ENCODE results near the gene DSC3.
A peak's percentile ranks its signal among the peaks of the same experiment; 100 is the strongest.

DSC3 gene

DNA sequence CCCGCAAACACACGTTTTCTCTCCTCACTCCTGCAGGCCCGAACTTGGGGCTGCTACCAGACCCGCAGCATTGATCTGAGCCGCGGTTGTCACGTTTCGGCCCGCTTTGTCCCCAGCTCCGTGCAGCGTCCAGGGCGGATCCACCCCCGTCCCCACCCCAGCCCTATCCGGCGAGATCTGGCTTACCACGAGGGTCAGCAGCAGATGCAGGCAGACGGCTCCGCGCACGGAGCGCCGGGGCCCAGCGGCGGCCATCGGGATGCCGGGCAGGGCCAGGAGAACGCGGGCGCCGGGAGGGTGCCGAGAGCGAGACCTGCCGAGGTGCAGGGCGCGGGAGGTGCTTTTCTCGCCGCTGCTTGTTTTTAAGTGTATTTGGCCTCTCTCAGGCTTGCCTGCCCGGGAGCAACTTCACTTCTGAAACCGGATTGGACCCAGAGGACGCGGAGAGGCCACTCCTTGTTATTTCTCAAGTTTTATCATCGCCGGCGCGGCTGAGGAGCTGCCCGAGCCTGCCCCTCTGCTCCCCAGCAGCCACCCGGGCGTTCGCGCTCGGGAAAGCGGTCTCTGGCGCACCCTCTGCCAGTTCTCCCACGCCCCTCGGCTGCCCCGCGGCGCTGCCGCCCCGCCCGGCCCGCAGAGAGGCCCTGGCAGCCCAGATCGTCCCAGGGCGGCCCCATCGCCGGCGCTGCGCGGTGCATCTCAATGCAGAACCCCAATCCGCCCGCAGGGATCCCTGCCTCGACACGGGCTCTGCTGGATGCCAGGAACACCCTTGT is at the start of gene DSC3:
Gene DSC3 (minus strand): TSS at position 337 of the 776 bp plus-strand sequence. CDS start 82 bp downstream, at position 255.
- peak; percentile 14 for DNase-seq

DNA sequence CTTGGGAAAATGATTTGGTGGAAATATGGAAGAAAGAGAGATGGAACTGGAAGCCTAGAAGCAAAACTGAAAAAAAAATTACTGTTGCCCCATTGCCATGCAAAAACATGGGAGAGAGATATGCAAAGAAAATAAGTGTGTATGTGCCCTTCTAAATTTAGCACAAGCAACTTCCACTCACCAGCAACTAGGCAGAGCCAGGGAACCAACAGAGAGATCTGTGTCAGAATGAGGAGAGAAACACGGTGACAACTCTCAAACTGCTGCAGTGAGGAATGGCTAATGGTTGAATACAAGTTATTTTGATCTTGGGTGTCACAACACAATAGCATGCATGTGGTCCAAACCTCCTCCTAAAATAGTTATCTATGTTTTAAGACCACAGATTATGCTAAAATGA is 48.8 kb upstream of the DSC3 start:
- no peak for DNase-seq

DNA sequence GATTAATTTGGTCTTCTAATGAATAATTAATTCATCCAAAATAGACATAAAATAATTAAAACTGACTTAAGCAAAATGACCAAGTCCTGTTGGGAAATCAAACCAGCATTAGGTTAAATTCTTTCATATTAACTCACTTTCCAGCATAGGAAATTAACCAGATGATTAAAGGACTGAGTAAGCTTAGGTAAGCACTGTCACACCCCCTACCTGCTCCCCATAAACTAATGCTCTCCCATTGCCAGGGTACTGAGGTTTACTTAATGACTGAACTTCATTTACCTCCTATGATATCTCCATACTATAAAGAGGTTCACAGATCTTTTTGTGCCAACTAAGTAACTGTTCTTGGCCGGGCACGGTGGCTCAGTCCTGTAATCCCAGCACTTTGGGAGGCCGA is 46.0 kb upstream of the DSC3 start:
- no peak for DNase-seq

DNA sequence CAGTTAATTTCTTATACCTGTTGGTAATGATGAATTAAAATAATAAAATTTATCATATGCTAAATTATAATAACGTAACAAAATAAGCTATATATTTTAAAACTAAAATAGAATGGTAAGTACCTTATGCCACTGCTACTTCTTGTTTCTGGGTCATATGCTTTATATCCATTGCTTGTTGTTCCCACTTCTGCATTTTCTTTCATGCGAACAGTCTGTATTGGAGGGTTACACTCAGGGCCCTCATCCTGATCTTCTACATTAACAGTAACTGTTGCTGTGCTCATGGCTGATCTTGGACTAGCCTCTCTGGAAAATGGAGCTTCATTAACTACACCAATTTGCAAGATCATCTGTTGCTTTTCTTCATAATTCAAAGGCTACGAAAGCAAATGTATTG is 37.4 kb upstream of the DSC3 start:
- DNase-seq, result no peak

DNA sequence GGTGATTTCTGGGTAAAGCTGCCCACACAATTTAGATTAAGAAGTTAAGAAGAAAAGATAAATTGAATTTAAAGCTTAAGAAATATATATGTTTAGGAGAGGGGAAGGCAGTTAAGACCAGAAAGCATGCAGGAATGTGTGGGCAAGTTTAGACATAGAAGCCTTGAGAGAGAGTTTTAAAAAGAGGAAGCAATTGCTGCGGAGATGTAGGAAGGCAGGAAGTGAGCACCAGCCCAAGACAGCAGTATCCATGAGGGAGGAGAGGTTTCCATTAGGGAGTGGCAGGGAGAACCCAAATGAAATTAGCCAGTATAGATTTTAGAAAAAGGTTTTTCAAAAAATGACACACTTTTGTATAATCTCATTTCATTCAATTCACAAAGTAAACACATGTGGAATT is 35.3 kb upstream of the DSC3 start:
- no peak for DNase-seq

DNA sequence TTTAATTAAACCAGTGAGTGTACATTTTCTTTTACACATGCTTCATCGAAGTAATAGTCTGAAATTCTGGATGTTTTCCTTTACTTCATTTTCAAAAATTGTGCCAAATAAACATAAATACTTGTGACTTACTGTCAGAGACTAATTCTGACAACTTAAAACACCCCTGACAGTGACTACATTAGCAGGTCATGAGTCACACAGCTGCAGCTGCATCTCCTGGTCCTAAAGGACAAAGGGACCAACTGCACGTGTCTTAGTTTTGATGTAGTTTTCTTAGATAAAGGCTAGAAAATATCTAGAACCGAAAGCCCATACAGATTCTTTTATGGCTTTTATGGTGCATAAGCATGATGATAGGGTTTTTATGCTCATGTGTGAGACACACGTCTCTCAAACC is 29.6 kb upstream of the DSC3 start:
- DNase-seq, result no peak

DNA sequence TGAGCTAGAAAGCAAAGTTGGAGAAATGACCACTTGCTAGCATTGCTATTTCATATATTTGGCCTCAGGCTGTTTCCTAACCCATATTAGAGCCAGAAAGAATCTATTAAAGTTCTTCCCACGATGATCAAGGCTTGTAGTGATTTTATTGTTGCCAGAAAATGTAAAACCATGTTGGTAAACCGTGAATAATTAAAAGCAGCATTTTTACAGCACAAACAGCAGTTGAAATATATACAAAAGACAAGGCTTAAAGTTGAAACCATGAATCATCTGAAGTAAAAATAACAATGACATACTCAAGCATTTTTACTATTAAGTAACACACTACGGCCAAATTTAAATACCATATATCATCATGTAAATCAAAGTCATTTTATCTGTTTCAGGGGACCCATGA is 27.7 kb upstream of the DSC3 start:
- DNase-seq, result no peak

DNA sequence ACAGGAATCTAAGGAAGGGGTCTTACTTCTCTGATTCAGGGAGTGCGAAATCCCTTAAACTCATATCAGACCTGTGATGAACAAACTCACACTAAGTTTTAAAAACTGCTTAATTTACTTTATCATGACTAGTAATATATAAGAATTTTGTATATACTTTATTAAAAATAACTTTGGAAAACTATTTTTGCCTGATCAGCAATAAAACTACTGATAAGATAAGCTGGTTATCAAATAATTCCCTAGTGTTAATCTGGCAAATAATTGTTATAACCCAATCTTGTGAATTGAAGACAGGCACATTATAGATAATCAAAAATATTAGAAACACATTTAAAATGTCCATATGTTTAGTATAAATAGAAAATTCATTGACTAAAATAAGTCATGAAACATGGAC is 23.7 kb upstream of the DSC3 start:
- DNase-seq, result no peak

DNA sequence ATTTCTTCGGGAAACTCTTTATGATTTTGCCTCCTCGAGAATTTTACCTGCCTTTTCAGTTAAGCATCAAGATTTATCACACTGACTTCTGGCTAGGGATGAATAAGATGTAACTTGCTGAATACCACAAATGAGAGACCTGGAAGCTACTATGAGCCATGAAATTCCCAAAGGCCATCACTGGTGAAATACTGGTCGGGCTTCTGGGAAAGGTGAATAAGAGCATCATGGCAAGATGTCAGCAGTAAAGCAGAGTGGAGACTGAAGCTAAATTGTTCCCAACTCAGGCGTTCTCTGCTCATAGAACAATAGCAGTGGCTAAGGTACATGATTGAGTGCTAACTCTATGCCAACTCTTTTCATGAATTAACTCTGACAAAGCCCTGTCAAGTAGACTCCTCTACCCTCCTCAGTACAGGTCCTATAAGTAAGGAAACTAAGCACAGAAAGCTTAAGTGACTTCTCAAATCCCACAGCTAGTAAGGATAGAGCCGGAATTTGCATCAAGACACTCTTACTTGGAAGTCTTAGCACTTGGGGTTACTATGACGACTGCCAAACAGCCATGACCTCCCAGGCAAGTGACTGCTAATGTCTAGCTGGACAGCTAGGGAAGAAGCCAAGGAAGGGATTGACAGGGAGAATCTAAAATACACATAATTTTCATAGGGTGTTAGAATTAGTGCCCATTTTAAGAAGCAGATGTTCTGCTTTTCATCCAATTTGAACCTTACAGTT is 22.7 kb upstream of the DSC3 start:
- no peak for DNase-seq

DNA sequence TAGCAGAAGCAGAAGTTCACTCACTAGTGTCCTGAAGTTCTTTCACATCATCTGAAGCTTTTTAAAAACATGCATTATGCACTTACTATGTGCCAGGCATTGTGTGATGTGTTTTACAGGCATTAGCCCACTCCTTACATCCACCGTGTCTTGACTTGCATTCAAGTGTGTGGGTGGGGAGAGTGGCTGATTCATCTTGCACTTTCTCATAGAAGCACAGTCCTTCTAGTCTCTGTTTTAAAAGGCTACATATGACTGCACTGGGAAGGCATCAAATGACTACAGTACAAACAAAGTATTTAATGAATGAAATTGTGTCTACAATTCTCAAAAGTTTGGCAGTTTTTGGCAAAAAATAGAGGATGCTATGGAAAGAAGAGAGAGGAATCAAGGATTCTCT is 21.6 kb upstream of the DSC3 start:
- DNase-seq, result peak; percentile 11

DNA sequence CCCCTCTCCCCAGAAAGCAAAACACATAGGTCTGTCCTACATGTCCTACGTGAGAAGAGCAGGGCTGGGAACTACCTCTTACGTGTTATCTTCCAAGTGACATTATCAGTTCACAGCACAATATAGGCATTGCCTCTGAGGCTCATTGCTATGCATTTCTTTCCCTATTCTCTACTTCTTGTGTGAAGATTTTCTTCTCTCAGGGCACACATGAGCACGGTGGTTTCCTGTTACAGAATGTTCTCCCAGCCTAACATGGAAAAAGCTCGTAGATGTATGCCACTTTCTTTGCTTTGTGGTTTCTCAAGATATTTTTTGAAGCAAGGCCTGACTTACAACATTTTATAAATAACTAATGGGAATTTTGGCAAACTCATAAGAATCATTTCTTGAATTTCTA is 19.4 kb upstream of the DSC3 start:
- no peak for DNase-seq

DNA sequence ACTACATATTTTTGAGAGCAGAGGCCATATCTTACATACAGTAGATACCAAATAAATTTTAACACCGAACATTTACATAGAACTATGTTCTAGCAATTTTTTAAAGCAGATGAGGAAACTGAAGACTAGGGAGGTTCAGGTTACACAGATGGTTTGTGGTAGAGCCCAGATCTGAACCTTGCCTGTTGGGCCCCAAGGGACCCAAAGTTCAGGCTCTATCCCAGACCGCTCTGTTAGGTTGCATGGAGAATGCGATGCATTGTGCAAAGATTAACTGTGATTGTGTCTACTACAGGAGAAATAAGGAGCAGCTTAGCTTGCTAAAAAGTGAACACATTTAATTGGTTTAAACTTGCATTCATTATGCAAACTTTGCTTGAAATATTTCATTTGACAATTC is 16.4 kb upstream of the DSC3 start:
- DNase-seq, result no peak

DNA sequence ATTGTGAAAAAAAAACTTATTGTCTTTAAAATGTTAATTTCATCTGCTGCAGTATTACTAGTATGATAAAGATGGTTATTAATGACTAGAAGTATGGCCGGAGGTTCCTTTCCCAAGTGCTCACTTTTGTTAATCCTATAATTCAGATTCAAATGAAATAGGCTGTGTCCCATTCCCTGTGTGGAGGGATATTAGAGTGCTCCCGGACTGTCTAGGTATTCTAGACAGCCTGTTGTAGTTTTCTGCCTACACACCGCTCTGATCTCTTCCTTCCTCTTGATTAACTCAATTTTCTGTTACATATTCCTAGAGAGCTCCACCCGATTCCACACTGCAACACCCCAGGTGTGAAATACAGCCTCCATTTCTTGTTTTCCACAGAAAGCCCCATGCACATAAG is 15.4 kb upstream of the DSC3 start:
- no peak for DNase-seq

DNA sequence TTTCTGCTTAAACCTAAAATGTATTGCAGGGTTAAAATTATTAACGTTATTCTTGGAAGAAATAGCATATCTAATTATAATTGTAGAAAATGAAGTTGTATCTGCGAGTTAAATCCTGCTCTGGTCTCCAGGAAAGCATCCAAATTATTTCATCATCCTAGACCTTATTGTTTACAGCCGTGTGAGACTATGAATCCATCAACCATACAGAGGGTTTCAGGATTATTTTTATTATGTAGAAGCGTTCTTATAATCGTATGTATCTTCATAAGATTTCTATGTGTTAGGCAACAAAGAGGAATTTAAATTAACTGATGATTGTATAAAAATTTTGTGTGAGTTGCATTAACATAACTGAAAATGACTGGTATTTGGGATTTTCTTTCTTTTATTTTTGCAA is 14.5 kb upstream of the DSC3 start:
- DNase-seq, result no peak

DNA sequence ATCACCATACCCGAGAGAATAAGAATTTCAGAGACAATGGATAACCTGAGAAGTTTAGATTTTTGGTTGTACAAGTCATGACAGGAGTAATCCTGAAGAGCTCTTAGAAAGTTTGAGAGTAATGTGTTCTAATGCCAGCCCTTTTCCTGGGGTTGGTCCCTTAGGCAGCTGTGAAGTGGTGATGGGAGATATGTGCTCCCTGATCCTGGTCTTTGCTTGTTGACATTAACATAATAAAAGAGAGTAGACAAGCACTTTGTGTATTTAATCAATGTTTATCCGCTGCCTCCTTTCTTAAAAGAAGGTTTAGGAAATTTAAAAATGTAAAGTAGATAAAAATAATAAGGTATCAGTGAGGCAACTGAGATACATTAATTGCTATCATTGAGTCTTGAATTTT is 13.8 kb upstream of the DSC3 start:
- DNase-seq, result no peak

DNA sequence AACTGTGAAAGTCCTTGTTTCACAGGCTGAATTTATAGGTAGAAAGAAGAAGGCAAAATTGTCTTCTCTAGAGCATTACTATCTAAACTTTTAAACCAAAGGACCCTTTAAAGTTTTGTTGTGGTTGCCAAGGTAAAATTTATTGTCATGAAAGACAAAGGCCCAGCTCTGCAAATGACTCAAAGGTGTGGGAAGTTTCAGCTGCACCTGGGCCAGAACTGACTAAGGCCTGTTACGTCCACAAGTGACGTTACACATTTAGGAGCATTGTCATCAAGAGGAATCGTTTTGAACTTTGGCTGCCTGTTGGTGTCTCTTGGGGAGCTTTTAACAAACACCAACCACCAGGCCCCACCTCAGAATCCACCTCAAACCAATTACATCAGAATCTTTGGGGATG is 8.1 kb upstream of the DSC3 start:
- DNase-seq, result no peak

DNA sequence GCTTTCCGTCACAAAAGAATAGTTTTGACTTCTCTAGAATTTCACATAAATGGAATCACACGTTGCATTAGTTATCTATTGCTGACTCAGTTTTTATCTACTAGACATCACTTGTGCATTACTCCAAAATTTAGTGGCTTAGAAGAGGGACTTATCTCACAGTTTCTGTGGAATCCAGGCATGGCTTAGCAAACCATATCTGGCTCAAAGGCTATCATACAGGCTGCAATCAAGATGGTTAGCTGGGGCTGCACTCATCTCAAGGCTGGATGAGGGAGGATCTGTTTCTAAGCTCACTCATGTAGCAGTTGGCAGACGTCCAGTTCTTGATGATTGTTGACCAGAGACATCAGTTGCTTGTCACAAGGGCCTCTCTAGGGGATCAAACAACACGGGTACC is 6.6 kb upstream of the DSC3 start:
- no peak for DNase-seq

DNA sequence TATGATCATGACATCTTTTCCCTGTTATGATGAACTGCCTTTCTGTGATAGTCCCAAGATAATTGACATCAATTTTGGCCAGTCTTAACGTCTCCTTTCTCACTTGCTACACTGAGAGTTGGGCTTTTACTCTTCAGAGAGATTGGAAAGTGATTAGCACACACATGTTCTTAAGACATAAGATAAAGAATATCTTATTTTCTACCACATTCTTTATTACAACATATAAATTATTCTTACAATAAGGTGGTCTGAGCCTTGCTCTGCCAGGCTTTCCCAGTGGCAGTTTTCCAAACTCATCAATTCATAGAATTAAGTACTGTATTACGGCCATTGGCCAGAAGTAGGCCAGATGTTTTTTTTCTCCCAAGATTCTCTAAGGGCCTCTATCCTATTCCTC is 5.7 kb upstream of the DSC3 start:
- no peak for DNase-seq

DNA sequence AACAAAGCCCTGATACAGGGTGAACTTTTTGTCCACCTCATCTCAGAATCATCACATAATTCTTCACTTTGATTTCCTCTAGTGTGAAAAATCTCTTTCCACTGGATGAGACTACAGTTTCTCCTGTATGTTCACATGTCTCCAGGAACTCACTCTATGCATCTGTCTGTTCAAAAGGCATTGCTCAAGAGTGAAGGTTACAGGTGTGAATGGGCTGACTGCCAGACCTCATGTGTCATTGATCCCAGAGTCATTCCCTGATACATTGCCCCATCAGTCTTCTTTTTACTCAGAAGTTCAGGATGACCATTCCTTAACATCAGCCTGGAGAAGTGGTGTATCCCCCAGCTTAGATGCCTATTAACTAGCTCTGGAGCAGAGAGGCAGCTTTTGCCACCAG is 4.4 kb upstream of the DSC3 start:
- DNase-seq, result no peak

DNA sequence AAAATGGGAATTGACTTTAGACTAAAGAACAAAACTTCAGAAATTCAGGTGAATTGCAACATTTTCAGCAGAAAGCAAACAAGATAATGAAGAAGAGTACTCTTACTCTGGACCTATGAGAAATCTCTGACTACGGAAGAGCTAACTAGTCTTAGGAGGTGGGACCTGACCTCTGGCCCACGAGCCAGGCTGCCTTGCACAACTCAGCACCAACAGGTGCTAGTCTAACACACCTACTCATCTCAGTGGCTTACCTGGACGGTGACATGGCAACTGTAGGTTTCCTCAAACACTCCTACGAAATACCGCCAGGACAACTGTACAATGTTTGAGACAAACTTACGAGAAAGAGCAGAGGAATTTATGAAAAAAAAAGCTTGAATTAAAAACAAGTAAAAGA is 3.1 kb upstream of the DSC3 start:
- DNase-seq, result no peak

DNA sequence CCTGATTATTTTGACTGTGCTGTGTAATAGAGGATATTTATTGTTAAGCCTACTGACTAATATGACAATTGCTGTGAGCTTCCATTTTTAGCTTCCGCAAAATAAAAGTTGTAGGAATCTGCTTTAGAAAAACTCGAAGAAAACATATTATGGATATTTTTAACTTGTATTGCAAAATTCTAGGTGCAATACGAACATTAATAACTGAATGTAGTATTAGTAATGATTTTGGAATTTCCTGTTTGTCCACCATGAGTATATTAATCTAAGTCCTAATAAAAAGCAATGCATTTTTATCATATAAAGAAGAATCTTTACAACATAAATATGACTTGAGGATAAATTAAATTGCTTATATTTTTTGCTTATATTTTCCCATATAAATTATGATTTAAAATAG is 2.4 kb upstream of the DSC3 start:
- DNase-seq, result no peak

DNA sequence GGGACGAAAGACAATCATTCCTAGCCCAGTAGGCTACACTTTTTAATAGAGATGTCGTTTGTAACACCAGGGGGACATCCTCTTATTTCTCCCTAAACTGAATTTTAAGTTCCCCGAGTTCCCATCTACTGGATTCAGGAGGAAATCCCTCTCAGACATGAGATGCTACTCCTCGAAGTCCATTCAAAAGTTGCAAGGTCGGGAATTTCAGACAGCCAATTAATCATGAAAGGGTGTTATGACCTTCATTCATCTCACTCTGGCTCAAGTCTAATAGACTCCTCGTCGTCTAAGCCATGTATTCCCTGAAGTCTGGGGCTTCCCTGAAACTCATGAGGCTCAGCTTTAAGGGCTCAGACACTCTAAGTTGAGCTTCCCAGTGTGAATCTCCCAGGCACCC is 1.2 kb upstream of the DSC3 start:
- no peak for DNase-seq

DNA sequence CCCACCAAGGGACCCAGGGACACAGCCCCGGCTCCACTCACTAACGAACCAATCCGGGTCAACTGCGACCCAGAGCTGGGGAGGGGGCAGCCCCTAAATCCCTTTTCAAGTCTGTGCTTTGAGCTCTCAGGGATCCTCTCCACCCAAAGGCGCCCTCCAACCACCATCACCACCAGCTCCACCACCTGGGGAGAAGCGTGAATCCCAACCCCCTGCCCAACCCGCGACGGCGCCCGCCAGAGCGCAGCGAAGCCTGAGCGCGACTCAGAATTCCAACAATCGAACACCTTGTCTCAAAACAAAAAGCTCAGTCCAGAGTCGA is 497 bp downstream of the DSC3 start:
- DNase-seq, result no peak

DNA sequence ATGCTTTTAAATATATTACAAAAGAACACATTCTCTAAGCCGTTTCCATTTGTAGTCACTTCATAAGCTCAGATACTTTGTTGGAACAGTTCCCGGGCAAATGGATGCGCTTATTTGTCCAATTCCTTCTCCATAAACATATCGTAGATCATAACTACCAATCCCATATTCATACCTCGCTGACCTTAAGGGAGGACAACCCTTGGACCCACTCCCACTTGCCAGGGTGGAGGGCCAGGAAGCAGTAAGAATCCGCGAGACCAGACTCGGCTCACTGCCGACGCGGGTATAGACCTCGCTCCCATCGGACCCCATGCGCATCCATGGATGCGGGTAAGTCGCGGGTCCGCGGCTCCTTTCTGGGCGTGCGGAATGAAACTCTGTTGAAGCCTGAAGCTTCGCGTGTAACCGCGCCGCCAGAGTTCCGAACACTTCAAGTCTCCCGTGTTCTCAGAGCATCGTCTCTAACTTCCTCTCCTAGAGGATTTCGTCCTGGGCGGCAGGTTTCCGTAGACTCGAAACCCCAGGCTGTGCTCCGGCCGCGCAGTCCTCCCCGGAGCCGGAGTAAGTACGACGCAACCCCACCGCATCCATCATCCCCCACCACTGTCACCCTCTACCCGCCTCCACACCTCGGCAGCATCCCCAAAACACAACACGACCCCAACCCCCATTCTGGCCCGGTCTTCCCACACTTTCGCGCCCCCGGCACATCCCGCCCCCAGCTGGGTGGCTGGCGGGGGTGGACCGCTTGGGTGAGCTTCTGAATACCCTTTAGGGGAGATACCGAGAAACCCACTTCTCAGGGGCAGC is 1.1 kb downstream of the DSC3 start:
- DNase-seq, result peak; percentile 5

All from activated CD4-positive, alpha-beta T cell treated with anti-CD3 and anti-CD28 coated beads for 48 hours (primary cell).